ENCODE measurements around the gene NPHP4. TPM values are rescaled to one million over a fixed set of nuclear protein-coding genes. Genes with fewer than 3 reads are reported as not detected.

NPHP4 gene
- total and polyA plus RNA-seq, 2 experiments from 2014 or later, result 6.4 to 12.7 TPM

DNA sequence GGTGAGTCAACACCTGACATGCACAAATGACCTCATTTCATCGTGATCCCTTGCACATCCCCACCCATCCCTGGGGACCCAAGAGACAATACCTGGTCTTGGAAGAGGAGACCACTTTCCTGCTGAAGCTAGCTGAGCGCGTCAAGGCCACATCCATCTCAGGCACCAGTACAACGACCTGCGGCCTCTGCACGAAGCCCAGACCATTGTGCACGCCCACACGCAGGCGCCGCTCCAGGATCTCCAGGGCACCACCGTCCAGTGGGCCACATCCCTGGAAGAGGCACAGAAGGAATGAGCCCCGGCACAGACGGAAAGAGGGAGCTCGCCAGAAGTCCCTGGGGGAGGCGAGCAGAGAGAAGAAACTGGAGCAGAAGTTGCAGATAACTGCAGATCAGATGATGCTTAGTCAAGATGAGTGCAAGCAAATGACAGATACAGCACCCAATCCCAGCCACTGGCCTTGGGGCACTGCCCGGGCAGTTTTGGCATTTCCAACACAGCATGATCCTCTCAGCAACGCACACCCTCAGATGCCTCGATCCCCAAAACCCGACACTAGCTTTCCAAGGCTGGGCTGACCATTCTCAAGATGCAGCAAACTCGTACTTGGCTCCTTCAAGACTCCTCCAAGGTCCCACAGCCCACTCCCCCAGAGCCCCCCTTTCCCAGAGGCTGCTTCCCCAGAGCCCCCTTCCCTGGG lies 44.1 kb downstream of the NPHP4 start:
- Histone ChIP-seq H3K4me3 (no peak overlapping the region), H3K9me3 (ENCODE audit: low read depth) (no peaks in the 10 kb centered on the region), H3K36me3 (peaks cover 3% of the 10 kb centered on the region), H3K27ac (no peak overlapping the region), H3K4me1 (ENCODE audit: low read depth) (no peaks in the 10 kb centered on the region), H3K27me3 (no peaks in the 10 kb centered on the region)
- no peak for DNase-seq (ENCODE audit: low read depth in 1 of 2, low spot score in 1 of 2)
- no peak for TF ChIP-seq CTCF (IDR thresholded peaks at IDR 0.05; ENCODE audit: low read depth, low read length)

GRCh38 chr1:5947071-5947821 lies 45.0 kb downstream of the NPHP4 start:
- peaks cover 3% of the 10 kb centered on the region for H3K36me3 ChIP-seq
- DNase-seq (ENCODE audit: low read depth in 1 of 2, low spot score in 1 of 2), result no peak
- no peaks in the 10 kb centered on the region for H3K4me1 ChIP-seq (ENCODE audit: low read depth)
- H3K4me3 ChIP-seq, result no peak overlapping the region
- no peak for TF ChIP-seq CTCF (IDR thresholded peaks at IDR 0.05; ENCODE audit: low read depth, low read length)
- no peaks in the 10 kb centered on the region for H3K9me3 ChIP-seq (ENCODE audit: low read depth)
- H3K27me3 ChIP-seq, result no peaks in the 10 kb centered on the region
- no peak overlapping the region for H3K27ac ChIP-seq

DNA sequence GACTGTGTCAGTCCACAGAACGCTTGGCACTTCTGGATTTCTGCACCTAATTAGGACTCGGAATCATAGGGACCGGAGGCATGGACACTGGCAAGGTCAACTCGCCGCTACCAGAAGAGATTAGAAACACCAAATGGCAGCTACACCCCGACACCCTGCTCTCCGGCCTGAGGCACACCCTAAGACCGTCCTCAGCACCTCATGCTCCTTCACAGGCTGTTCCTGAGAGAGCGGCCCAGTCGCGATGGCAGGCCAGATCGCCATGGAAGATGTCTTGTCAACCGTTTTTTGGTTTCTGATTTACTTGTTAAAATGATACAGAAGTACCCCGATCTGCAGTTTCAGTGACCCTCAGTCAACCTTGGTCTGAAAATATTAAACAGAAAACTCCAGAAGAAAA lies 46.8 kb downstream of the NPHP4 start:
- Histone ChIP-seq H3K36me3 (peaks cover 3% of the 10 kb centered on the region), H3K27ac (no peak overlapping the region), H3K4me3 (no peak overlapping the region), H3K9me3 (ENCODE audit: low read depth) (no peaks in the 10 kb centered on the region), H3K4me1 (ENCODE audit: low read depth) (no peaks in the 10 kb centered on the region), H3K27me3 (no peaks in the 10 kb centered on the region)
- TF ChIP-seq CTCF (IDR thresholded peaks at IDR 0.05; ENCODE audit: low read depth, low read length), result no peak
- DNase-seq (ENCODE audit: low read depth in 1 of 2, low spot score in 1 of 2), result no peak

DNA sequence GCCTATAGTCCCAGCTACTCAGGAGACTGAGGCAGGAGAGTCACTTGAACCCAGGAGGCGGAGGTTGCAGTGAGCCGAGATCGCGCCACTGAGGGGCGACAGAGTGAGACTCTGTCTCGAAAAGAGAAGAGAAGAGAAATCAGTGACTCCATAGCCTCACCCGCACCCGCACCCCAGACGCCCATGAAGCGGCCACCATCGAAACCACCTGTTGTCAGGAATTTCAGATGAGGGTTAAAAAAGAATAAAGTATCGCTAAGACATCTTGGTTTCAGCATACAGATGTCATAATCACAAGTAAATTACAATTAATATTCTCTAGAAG lies 47.4 kb downstream of the NPHP4 start:
- H3K4me3 ChIP-seq, result no peak overlapping the region
- H3K27ac ChIP-seq, result no peak overlapping the region
- H3K36me3 ChIP-seq, result peaks cover 3% of the 10 kb centered on the region
- no peaks in the 10 kb centered on the region for H3K27me3 ChIP-seq
- no peaks in the 10 kb centered on the region for H3K4me1 ChIP-seq (ENCODE audit: low read depth)
- no peak for DNase-seq (ENCODE audit: low read depth in 1 of 2, low spot score in 1 of 2)
- H3K9me3 ChIP-seq (ENCODE audit: low read depth), result no peaks in the 10 kb centered on the region
- TF ChIP-seq CTCF (IDR thresholded peaks at IDR 0.05; ENCODE audit: low read depth, low read length), result no peak

DNA sequence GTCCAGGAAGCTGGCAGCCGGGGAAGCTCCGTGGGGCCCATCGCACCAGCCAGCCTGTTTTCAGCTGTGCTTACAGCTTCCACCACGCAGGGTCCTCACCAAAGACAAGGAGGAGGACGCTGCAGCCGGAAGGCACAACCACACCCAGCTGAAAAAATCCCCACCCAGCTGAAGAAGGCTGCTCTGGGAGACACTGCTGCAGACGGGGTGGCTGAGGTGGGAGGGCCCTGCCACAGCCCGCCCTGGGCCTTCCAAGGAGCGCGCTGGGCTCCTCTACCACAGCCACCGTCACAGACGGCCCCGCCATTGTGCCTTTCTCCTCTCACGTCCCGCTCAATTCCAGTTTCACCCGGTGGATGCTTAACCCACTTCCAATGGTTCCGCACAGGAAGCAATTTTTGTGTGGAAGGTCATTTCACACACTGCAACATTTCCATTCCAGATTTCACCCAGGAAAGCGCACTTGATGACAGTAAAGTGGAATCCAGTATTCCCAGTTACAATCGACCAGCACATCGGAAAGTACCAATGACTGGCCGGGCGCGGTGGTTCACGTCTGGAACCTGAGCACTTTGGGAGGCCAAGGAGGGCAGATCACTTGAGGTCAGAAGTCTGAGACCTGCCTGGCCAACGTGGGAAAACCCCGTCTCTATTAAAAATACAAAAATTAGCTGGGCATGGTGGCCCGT lies 47.9 kb downstream of the NPHP4 start:
- Histone ChIP-seq H3K27me3 (no peaks in the 10 kb centered on the region), H3K4me3 (no peak overlapping the region)
- DNase-seq (ENCODE audit: low read depth in 1 of 2, low spot score in 1 of 2), result no peak

More for the DNA sequence above, 47.9 kb downstream of the NPHP4 start:
- no peak for TF ChIP-seq CTCF (IDR thresholded peaks at IDR 0.05; ENCODE audit: low read depth, low read length)
- H3K4me1 ChIP-seq (ENCODE audit: low read depth), result no peaks in the 10 kb centered on the region
- H3K36me3 ChIP-seq, result peaks cover 3% of the 10 kb centered on the region
- H3K27ac ChIP-seq, result no peak overlapping the region
- H3K9me3 ChIP-seq (ENCODE audit: low read depth), result no peaks in the 10 kb centered on the region

All from cardiac muscle cell (in vitro differentiated cells and primary cell).